Psoas muscle (tissue), 8 donors: ENCODE measurements around the gene KLK4. TPM values are rescaled to one million over a fixed set of nuclear protein-coding genes. Genes with fewer than 3 reads are reported as not detected.

ENCODE experiments used
- ATAC-seq, 4 donors: fragments of 200-7000 bp; cut with Tn5 transposase; one replicate each; pipeline ENCODE4 v1.9.1; 2020; ENCODE audit warnings: moderate library complexity in 3 of 4, mild to moderate bottlenecking in 2 of 4
- DNase-seq, 2 donors: peaks; one replicate each; pipeline ENCODE4 v3.0.0-alpha.2; 2020
- H3K27ac ChIP-seq: fragments of 200-600 bp; one replicate; pipeline ENCODE4 v1.8.0; 2022
- H3K27me3 ChIP-seq, 3 donors: fragments of 200-600 bp in 1 of 3; one replicate each; pipeline versions ENCODE4 v1.6.1 to v1.8.0; 2013 to 2022; ENCODE audit warnings: low read length in 2 of 3, mild to moderate bottlenecking in 2 of 3, moderate library complexity in 1 of 3; ENCODE audit not compliant: insufficient read depth in 3 of 3
- H3K36me3 ChIP-seq, 2 donors: fragments of 200-600 bp in 1 of 2; one replicate each; pipeline versions ENCODE4 v1.6.1 to v1.8.0; 2013 to 2022; ENCODE audit warnings: low read depth in 1 of 2, mild to moderate bottlenecking in 1 of 2, moderate library complexity in 1 of 2; ENCODE audit not compliant: insufficient read depth in 1 of 2
- H3K4me1 ChIP-seq: fragments of 200-600 bp; one replicate; pipeline ENCODE4 v1.8.0; 2022
- H3K4me3 ChIP-seq: fragments of 200-600 bp; one replicate; pipeline ENCODE4 v1.8.0; 2022; ENCODE audit warnings: mild to moderate bottlenecking
- H3K9me3 ChIP-seq: fragments of 200-600 bp; one replicate; pipeline ENCODE4 v1.8.0; 2022
- whole genome bisulfite sequencing, 3 donors: extraction: QIAGEN DNeasy Blood & Tissue Kit; methylation state at CpG; one replicate each; pipeline versions ENCODE4 v1.1.6 to v1.1.7; 2013; 5-methylcytosine and 5-hydroxymethylcytosine counted together
- intact Hi-C, 2 donors: fragments of 100-400 bp; cut with DNase I; formaldehyde crosslinking; loops; one replicate each; pipeline versions ENCODE4 v1.11.0 to v1.14.2; 2022
- polyA plus RNA-seq, 3 donors: library from polyadenylated mRNA; stranded (reverse); fragments of 200-250 nt; gene quantifications; one replicate each; pipeline ENCODE4 v1.2.3, GENCODE V29; 2013
- total RNA-seq, 4 donors: library from RNA; stranded (reverse); fragmentation: NEBNext Ultra II Directional in 2 of 4; extraction: Animal tissue kit (Norgen Biotek cat#: 25700) in 2 of 4; gene quantifications; one replicate each; pipeline versions ENCODE4 v1.2.1 to v1.2.4, GENCODE V29; 2021 to 2023
- TF ChIP-seq, protein P1 (sequence below): fragments of 200-600 bp; IDR thresholded peaks from one replicate; pipeline ENCODE4 v1.8.0; 2022; ENCODE audit warnings: antibody characterized with exemption
- donor health status: healthy with polysubstance abuse.
- donor health status: DM: no; HTN: no; CAD: no; lungs with moderate emphysema.
- donor health status: Bipolar disorder and iron deficiency.
- donor health status: healthy.
- donor health status: DM: yes; HTN: yes; CAD: no.
- donor health status: DM: no; HTN: no; CAD: no.
- donor health status: DM: no; HTN: no; CAD: no.
- donor health status: DM: yes; HTN: yes; CAD: no.

Gene KLK4
- total and polyA plus RNA-seq, 7 donors = not detected

DNA sequence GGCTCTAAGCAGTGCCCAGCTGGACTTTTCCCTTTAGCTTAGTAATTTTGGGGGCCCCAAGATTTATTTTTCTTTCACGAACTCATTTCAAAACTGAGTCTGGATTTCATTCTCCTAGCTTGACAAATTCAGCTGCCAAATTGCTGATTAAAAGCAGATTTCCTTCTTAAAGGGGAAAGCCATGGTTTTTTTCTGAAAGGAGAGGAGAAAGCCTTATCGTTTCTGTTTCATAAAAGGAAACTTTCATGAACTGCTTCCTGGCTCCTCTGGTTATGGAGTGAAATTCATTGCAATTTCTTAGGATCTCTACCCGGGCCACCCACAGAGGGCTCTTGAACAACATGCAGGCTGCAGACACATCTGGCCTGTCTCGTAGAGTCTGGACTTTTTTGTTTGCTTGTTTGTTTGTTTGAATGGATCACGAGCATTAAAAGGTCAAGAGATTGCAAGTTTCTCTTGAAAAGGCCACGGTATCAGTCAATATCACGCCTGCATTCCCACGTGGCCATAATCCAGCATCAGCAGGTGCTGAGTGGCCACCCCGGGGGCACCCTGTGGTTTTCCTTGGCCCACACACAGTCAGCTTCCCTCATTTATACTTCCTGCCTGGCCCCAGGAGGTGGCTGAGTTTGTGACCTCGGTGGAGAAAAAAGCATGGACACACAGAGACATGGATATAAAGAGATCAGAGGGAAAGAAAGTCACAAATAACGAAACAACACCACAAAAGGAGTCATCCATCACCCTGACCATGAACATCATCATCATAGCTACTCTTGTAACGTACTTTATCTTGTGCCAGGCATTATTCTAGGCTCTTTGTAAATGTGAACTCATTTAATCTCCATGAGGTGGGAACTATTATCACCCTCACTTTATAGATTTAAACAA is 10.5 kb upstream of the KLK4 start:
- intact Hi-C loops = loop anchor here in 1 of 2 donors (5.0 kb wide), 1 partner anchor 564 kb away; no protein-coding TSS in a partner anchor
- H3K36me3 ChIP-seq = no peaks in the 10 kb centered on the region

DNA sequence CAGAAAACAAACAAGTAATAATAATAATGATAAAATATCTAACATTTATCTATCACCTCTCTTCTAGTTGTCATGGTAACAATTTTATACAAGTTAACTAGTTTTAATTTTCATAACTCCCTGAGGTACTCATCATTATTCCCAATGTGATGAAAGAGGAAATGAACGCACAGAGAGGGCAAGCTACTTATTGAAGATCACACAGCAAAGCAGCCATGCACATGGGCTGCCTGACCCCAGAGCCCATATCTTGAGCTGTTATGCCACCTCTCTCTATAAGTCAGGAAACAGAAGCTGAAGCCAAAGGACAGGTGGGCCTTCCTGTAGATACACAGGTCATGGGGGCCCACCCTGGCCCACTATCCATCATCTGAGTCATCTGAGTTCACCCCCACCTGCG is 4.9 kb upstream of the KLK4 start:
- no peaks in the 10 kb centered on the region for H3K4me1 ChIP-seq
- TF ChIP-seq, protein P1, sequence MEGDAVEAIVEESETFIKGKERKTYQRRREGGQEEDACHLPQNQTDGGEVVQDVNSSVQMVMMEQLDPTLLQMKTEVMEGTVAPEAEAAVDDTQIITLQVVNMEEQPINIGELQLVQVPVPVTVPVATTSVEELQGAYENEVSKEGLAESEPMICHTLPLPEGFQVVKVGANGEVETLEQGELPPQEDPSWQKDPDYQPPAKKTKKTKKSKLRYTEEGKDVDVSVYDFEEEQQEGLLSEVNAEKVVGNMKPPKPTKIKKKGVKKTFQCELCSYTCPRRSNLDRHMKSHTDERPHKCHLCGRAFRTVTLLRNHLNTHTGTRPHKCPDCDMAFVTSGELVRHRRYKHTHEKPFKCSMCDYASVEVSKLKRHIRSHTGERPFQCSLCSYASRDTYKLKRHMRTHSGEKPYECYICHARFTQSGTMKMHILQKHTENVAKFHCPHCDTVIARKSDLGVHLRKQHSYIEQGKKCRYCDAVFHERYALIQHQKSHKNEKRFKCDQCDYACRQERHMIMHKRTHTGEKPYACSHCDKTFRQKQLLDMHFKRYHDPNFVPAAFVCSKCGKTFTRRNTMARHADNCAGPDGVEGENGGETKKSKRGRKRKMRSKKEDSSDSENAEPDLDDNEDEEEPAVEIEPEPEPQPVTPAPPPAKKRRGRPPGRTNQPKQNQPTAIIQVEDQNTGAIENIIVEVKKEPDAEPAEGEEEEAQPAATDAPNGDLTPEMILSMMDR = no peak
- H3K27me3 ChIP-seq = peaks cover 4 to 26% (median 12%) of the 10 kb centered on the region in 3 donors
- intact Hi-C loops = no loop called here
- H3K9me3 ChIP-seq = no peaks in the 10 kb centered on the region
- H3K36me3 ChIP-seq = no peaks in the 10 kb centered on the region
- DNase-seq (no peak), ATAC-seq (no peak)
- no peak overlapping the region for H3K4me3 ChIP-seq
- 69 to 75% (median 74%) methylated on average over 2 of the region's 2 CpGs for WGBS, 3 donors
- H3K27ac ChIP-seq = no peak overlapping the region

More for the DNA sequence above, 10.5 kb upstream of the KLK4 start:
- Histone ChIP-seq H3K9me3 (no peaks in the 10 kb centered on the region), H3K4me1 (no peaks in the 10 kb centered on the region), H3K27ac (no peak overlapping the region), H3K4me3 (no peak overlapping the region), H3K27me3 (peaks cover 0 to 2% (median 0%) of the 10 kb centered on the region in 3 donors)
- no peak for DNase-seq
- ATAC-seq = no peak
- TF ChIP-seq, protein P1 = no peak
- 2 to 5% (median 4%) methylated on average over 12 of the region's 12 CpGs for WGBS, 3 donors

DNA sequence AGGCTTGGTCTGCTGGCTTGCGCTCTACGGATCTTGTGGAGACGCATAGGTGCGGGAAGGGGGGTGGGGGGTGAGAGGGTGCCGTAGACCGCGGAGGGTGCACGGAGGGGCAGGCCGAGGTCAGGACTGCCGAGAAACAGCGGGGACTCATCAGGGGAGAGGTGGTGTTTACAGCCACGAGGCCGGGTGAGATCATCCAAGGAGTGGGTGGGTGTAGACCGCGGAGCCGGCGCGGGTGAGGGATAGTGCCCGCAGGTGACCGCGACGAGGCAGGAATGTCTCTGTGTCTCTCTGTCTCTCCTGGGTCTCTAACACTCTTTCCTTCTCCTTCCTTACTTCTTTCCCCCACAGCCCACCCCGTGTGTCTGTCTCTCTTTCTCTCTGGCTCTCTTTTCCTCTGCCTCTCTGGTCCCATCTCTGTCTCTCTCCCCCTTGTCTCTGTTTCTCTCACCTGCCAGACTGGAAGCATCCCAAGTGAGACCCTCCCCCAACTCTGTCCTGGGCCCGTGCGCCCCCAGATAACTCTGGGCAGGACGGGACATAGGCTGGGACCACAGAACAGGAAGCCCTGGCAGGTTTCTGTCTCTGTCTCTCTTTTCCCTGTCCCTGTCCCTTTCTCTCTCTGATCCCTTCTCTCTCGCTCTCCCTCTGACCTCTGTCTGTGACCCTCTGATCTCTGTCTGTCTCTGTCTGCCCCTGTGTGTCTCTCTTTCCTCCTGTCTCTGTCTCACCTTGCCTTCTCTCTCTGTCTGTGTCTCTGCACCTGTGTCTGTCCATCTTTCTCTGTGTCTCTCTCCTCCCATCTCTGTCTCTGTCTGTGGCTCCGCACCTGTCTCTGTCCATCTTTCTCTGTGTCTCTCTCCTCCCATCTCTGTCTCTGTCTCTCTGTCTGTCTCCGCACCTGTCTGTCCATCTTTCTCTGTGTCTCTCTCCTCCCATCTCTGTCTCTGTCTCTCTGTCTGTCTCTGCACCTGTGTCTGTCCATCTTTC is 1.8 kb upstream of the KLK4 start:
- H3K27ac ChIP-seq = no peak overlapping the region
- H3K4me1 ChIP-seq = no peaks in the 10 kb centered on the region
- no peak overlapping the region for H3K4me3 ChIP-seq
- DNase-seq (no peak), ATAC-seq (no peak)
- intact Hi-C loops = no loop called here
- no peaks in the 10 kb centered on the region for H3K36me3 ChIP-seq
- no peaks in the 10 kb centered on the region for H3K9me3 ChIP-seq
- WGBS, 3 donors = 6 to 7% (median 7%) methylated on average over 23 to 29 of the region's 29 CpGs
- TF ChIP-seq, protein P1 = no peak
- peaks cover 4 to 54% (median 26%) of the 10 kb centered on the region in 3 donors for H3K27me3 ChIP-seq

DNA sequence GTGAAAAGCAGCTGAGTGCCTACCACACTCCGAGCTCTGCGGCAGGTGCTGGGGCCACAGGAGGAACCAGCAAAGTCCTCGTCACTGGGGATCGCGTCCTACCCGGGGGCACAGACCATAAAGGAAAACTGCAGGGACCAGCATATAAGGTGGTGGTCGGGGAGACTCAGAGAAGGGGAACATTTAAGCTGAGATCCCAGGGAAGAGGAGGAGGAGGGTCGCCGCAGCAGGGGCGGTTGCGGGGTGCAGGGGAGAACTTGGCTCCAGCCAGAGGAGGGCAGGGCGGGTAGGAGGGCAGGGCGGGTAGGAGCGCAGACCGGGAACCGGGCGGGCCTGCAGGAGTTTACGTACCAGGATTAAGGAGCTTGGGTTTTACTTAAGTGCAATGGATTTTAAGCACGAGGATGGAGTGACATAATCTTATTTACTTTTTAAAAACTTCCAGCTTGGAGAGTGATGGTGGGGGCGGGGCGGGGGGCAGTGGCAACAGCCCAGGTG is 956 bp upstream of the KLK4 start:
- H3K36me3 ChIP-seq = no peaks in the 10 kb centered on the region
- H3K27me3 ChIP-seq = peaks cover 4 to 63% (median 26%) of the 10 kb centered on the region in 3 donors
- TF ChIP-seq, protein P1 = no peak
- ATAC-seq (no peak), DNase-seq (no peak)
- no peaks in the 10 kb centered on the region for H3K9me3 ChIP-seq
- intact Hi-C loops = no loop called here
- H3K4me1 ChIP-seq = no peaks in the 10 kb centered on the region
- WGBS, 3 donors = 11 to 17% (median 14%) methylated on average over 21 of the region's 21 CpGs
- H3K4me3 ChIP-seq = no peak overlapping the region
- no peak overlapping the region for H3K27ac ChIP-seq
